ENCODE results near the gene MOB1A. TPM values are rescaled to one million over a fixed set of nuclear protein-coding genes. Genes with fewer than 3 reads are reported as not detected.
A peak's percentile ranks its signal among the peaks of the same experiment; 100 is the strongest.

MOB1A gene
- total and polyA plus RNA-seq, 10 of the 15 experiments (the other 5 are each of a cell fraction or from before 2014, with no cell fraction given) = 41.2 to 232 (median 172) TPM

DNA sequence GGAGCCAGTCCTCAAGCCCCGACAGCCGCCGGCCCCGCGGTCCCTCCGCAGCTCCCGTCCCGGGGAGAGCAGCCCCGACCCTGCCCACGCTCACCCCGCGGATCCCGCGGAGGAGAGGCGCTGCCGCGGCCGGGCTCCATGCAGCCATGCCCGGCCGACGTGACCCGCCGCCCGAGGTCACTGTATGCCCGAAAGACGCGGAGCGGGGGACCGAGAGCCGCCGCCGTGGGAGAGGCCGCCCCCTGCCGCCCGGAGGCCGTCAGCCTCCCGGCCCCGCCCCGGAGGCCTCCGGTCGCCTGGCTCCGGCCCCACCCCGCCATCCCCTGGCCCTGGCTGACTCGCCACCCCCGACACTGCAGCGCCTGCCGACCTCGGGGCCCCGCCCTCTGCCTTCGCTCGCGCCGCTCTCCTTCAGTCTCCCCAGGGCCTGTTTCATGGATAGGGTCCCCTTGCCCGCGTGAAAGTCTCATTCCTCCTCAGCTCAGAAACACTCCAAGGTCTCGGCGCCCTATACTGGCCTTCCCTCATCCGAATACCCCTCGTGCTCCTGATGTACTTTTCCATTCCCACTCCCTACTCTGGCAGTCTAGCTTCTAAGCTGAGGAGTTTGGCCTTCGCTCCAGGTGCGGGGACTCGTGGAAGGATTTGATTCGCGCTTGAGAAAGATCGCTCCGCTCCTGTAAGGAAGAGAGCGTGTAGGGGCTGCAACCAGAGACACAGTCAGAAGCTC is 30.8 kb downstream of the MOB1A start, which contains the start of gene BOLA3 (continued):
- TF ChIP-seq, protein P1, sequence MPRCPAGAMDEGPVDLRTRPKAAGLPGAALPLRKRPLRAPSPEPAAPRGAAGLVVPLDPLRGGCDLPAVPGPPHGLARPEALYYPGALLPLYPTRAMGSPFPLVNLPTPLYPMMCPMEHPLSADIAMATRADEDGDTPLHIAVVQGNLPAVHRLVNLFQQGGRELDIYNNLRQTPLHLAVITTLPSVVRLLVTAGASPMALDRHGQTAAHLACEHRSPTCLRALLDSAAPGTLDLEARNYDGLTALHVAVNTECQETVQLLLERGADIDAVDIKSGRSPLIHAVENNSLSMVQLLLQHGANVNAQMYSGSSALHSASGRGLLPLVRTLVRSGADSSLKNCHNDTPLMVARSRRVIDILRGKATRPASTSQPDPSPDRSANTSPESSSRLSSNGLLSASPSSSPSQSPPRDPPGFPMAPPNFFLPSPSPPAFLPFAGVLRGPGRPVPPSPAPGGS (IDR thresholded peaks at IDR 0.05; ENCODE audit: borderline replicate concordance, insufficient read depth, low read depth, low read length, poor library complexity, severe bottlenecking) = peak; percentile 57
- TF ChIP-seq RAD21 (IDR thresholded peaks at IDR 0.05; ENCODE audit: insufficient read depth, low read depth, low read length) = peak; percentile 48
- TF ChIP-seq PAX5 (IDR thresholded peaks at IDR 0.05; ENCODE audit: borderline replicate concordance, low read depth, low read length) = 0 out of 2 replicates have a peak, but pooled peaks have one; percentile 4
- peak; percentile 36 for TF ChIP-seq RELA (IDR thresholded peaks at IDR 0.05; ENCODE audit: borderline replicate concordance, partially characterized antibody)
- TF ChIP-seq ZBED1 (IDR thresholded peaks at IDR 0.05; ENCODE audit: borderline replicate concordance) = no peak
- peak; percentile 99 for TF ChIP-seq NR2F1 (conservative IDR thresholded peaks at IDR 0.05)
- peak; percentile 47 for TF ChIP-seq KLF5 (IDR thresholded peaks at IDR 0.05; ENCODE audit: partially characterized antibody)
- 0 out of 2 replicates have a peak, but pooled peaks have one; percentile 20 for TF ChIP-seq ASH2L (IDR thresholded peaks at IDR 0.05; ENCODE audit: borderline replicate concordance, low read depth)
- TF ChIP-seq GATAD2B (conservative IDR thresholded peaks at IDR 0.05; ENCODE audit: low read depth) = peak; percentile 69; the same call in 1 of the 2 replicates
- TF ChIP-seq, protein P2, sequence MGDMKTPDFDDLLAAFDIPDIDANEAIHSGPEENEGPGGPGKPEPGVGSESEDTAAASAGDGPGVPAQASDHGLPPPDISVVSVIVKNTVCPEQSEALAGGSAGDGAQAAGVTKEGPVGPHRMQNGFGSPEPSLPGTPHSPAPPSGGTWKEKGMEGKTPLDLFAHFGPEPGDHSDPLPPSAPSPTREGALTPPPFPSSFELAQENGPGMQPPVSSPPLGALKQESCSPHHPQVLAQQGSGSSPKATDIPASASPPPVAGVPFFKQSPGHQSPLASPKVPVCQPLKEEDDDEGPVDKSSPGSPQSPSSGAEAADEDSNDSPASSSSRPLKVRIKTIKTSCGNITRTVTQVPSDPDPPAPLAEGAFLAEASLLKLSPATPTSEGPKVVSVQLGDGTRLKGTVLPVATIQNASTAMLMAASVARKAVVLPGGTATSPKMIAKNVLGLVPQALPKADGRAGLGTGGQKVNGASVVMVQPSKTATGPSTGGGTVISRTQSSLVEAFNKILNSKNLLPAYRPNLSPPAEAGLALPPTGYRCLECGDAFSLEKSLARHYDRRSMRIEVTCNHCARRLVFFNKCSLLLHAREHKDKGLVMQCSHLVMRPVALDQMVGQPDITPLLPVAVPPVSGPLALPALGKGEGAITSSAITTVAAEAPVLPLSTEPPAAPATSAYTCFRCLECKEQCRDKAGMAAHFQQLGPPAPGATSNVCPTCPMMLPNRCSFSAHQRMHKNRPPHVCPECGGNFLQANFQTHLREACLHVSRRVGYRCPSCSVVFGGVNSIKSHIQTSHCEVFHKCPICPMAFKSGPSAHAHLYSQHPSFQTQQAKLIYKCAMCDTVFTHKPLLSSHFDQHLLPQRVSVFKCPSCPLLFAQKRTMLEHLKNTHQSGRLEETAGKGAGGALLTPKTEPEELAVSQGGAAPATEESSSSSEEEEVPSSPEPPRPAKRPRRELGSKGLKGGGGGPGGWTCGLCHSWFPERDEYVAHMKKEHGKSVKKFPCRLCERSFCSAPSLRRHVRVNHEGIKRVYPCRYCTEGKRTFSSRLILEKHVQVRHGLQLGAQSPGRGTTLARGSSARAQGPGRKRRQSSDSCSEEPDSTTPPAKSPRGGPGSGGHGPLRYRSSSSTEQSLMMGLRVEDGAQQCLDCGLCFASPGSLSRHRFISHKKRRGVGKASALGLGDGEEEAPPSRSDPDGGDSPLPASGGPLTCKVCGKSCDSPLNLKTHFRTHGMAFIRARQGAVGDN (IDR thresholded peaks at IDR 0.05) = peak; percentile 79
- TF ChIP-seq, protein P3, sequence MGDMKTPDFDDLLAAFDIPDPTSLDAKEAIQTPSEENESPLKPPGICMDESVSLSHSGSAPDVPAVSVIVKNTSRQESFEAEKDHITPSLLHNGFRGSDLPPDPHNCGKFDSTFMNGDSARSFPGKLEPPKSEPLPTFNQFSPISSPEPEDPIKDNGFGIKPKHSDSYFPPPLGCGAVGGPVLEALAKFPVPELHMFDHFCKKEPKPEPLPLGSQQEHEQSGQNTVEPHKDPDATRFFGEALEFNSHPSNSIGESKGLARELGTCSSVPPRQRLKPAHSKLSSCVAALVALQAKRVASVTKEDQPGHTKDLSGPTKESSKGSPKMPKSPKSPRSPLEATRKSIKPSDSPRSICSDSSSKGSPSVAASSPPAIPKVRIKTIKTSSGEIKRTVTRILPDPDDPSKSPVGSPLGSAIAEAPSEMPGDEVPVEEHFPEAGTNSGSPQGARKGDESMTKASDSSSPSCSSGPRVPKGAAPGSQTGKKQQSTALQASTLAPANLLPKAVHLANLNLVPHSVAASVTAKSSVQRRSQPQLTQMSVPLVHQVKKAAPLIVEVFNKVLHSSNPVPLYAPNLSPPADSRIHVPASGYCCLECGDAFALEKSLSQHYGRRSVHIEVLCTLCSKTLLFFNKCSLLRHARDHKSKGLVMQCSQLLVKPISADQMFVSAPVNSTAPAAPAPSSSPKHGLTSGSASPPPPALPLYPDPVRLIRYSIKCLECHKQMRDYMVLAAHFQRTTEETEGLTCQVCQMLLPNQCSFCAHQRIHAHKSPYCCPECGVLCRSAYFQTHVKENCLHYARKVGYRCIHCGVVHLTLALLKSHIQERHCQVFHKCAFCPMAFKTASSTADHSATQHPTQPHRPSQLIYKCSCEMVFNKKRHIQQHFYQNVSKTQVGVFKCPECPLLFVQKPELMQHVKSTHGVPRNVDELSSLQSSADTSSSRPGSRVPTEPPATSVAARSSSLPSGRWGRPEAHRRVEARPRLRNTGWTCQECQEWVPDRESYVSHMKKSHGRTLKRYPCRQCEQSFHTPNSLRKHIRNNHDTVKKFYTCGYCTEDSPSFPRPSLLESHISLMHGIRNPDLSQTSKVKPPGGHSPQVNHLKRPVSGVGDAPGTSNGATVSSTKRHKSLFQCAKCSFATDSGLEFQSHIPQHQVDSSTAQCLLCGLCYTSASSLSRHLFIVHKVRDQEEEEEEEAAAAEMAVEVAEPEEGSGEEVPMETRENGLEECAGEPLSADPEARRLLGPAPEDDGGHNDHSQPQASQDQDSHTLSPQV (IDR thresholded peaks at IDR 0.05) = peak; percentile 81; the same call in 1 of the 2 replicates
- peak; percentile 89 for TF ChIP-seq POLR2A (IDR thresholded peaks at IDR 0.05; ENCODE audit: low read depth, low read length)
- TF ChIP-seq SPI1 (IDR thresholded peaks at IDR 0.05; ENCODE audit: borderline replicate concordance, insufficient read depth, low read depth, low read length) = no peak
- peak; percentile 82; the same call in 1 of the 2 replicates for TF ChIP-seq RB1 (IDR thresholded peaks at IDR 0.05; ENCODE audit: borderline replicate concordance)
- TF ChIP-seq, protein P4, sequence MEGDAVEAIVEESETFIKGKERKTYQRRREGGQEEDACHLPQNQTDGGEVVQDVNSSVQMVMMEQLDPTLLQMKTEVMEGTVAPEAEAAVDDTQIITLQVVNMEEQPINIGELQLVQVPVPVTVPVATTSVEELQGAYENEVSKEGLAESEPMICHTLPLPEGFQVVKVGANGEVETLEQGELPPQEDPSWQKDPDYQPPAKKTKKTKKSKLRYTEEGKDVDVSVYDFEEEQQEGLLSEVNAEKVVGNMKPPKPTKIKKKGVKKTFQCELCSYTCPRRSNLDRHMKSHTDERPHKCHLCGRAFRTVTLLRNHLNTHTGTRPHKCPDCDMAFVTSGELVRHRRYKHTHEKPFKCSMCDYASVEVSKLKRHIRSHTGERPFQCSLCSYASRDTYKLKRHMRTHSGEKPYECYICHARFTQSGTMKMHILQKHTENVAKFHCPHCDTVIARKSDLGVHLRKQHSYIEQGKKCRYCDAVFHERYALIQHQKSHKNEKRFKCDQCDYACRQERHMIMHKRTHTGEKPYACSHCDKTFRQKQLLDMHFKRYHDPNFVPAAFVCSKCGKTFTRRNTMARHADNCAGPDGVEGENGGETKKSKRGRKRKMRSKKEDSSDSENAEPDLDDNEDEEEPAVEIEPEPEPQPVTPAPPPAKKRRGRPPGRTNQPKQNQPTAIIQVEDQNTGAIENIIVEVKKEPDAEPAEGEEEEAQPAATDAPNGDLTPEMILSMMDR (IDR thresholded peaks at IDR 0.05 in 2 of 3, conservative IDR thresholded peaks at IDR 0.05 in 1 of 3; ENCODE audit: control insufficient read depth in 2 of 3, extremely low read depth in 1 of 3, insufficient read depth in 1 of 3, low read depth in 3 of 3, low read length in 3 of 3) = peak; percentile 66 to 88 (median 67)
- peak; percentile 95 for TF ChIP-seq SMARCA5 (IDR thresholded peaks at IDR 0.05)
- peak; percentile 63; the same call in 2 of the 3 replicates for TF ChIP-seq POU2F2 (IDR thresholded peaks at IDR 0.05; ENCODE audit: borderline replicate concordance, low read depth, low read length)
- TF ChIP-seq YY1 (IDR thresholded peaks at IDR 0.05; ENCODE audit: low read depth, low read length) = peak; percentile 94

All from GM12878 (cell line).